Liver (tissue), 10 donors: ENCODE data around the gene MAFF. TPM values are rescaled to one million over a fixed set of nuclear protein-coding genes. Genes with fewer than 3 reads are reported as not detected.

ENCODE experiments used
- DNase-seq: peaks from one replicate; pipeline ENCODE4 v3.0.0-alpha.2; 2017; ENCODE audit warnings: low spot score
- H3K27ac ChIP-seq, 2 donors: one replicate each; pipeline ENCODE4 v1.7.0; 2013; ENCODE audit warnings: inconsistent platforms in 2 of 2, low read length in 2 of 2, control low read depth in 1 of 2, low read depth in 1 of 2, mild to moderate bottlenecking in 1 of 2
- H3K27me3 ChIP-seq, 4 donors: one replicate each; pipeline versions ENCODE4 v1.6.1 to v1.7.0; 2013; ENCODE audit warnings: low read length in 3 of 4, inconsistent platforms in 1 of 4, mild to moderate bottlenecking in 1 of 4, moderate library complexity in 1 of 4; ENCODE audit not compliant: control insufficient read depth in 4 of 4, insufficient read depth in 4 of 4
- H3K36me3 ChIP-seq, 4 donors: one replicate each; pipeline versions ENCODE4 v1.6.1 to v1.7.0; 2013; ENCODE audit warnings: low read length in 3 of 4, mild to moderate bottlenecking in 3 of 4, low read depth in 1 of 4, moderate library complexity in 1 of 4; ENCODE audit not compliant: control insufficient read depth in 4 of 4, insufficient read depth in 3 of 4
- H3K4me1 ChIP-seq, 4 donors: one replicate each; pipeline versions ENCODE4 v1.6.1 to v1.7.0; 2013; ENCODE audit warnings: low read length in 3 of 4, mild to moderate bottlenecking in 3 of 4, moderate library complexity in 1 of 4; ENCODE audit not compliant: control insufficient read depth in 4 of 4, insufficient read depth in 4 of 4
- H3K4me3 ChIP-seq, 3 donors: one replicate each; pipeline versions ENCODE4 v1.6.1 to v1.7.0; 2013; ENCODE audit warnings: low read length in 3 of 3, control low read depth in 1 of 3, low read depth in 1 of 3, mild to moderate bottlenecking in 1 of 3
- H3K9ac ChIP-seq, 2 donors: one replicate each; pipeline ENCODE4 v1.7.0; 2013; ENCODE audit warnings: low read length in 2 of 2, mild to moderate bottlenecking in 2 of 2, moderate library complexity in 2 of 2, control low read depth in 1 of 2, low read depth in 1 of 2
- H3K9me3 ChIP-seq, 4 donors: one replicate each; pipeline versions ENCODE4 v1.6.1 to v1.7.0; 2013; ENCODE audit warnings: low read length in 3 of 4; ENCODE audit not compliant: control insufficient read depth in 4 of 4
- ATF3 ChIP-seq: IDR thresholded peaks from 2 replicates; pipeline ENCODE4 v1.6.1; 2016; ENCODE audit warnings: antibody characterized with exemption
- CTCF ChIP-seq: fragments of 150-350 bp; IDR thresholded peaks from 2 replicates; pipeline ENCODE4 v1.5.1; 2017; ENCODE audit warnings: improper control_type of control experiment, low read depth, low read length; ENCODE audit not compliant: missing input control
- EGR1 ChIP-seq, 2 donors: IDR thresholded peaks; 2 replicates each; pipeline ENCODE4 v1.6.1; 2016 to 2018; ENCODE audit warnings: antibody characterized with exemption in 2 of 2, low read depth in 2 of 2
- FOXA1 ChIP-seq: IDR thresholded peaks from 2 replicates; pipeline ENCODE4 v1.6.1; 2016; ENCODE audit warnings: antibody characterized with exemption
- FOXA2 ChIP-seq: IDR thresholded peaks from 2 replicates; pipeline ENCODE4 v1.6.1; 2016; ENCODE audit warnings: antibody characterized with exemption
- GABPA ChIP-seq, 2 donors: IDR thresholded peaks in 1 of 2; conservative IDR thresholded peaks in 1 of 2; 2 replicates each; pipeline ENCODE4 v1.6.1; 2016; ENCODE audit warnings: antibody characterized with exemption in 2 of 2, mild to moderate bottlenecking in 1 of 2, moderate library complexity in 1 of 2
- HNF4A ChIP-seq, 2 donors: conservative IDR thresholded peaks; 2 replicates each; pipeline ENCODE4 v1.6.1; 2016; ENCODE audit warnings: antibody characterized with exemption in 2 of 2, mild to moderate bottlenecking in 2 of 2
- HNF4G ChIP-seq: IDR thresholded peaks from 2 replicates; pipeline ENCODE4 v1.6.1; 2016; ENCODE audit warnings: antibody characterized with exemption
- JUND ChIP-seq, 2 donors: IDR thresholded peaks; 2 replicates each; pipeline ENCODE4 v1.6.1; 2016; ENCODE audit warnings: antibody characterized with exemption in 2 of 2
- NR2F2 ChIP-seq: IDR thresholded peaks from 2 replicates; pipeline ENCODE4 v1.6.1; 2016; ENCODE audit warnings: antibody characterized with exemption
- RAD21 ChIP-seq, 2 donors: IDR thresholded peaks; 2 replicates each; pipeline ENCODE4 v1.6.1; 2016; ENCODE audit warnings: antibody characterized with exemption in 2 of 2, mild to moderate bottlenecking in 2 of 2
- REST ChIP-seq: IDR thresholded peaks from 2 replicates; pipeline ENCODE4 v1.6.1; 2016; ENCODE audit warnings: antibody characterized with exemption, mild to moderate bottlenecking
- RXRA ChIP-seq, 2 donors: IDR thresholded peaks; 2 replicates each; pipeline ENCODE4 v1.6.1; 2017 to 2018; ENCODE audit warnings: antibody characterized with exemption in 2 of 2, mild to moderate bottlenecking in 1 of 2
- SP1 ChIP-seq: IDR thresholded peaks from 2 replicates; pipeline ENCODE4 v1.6.1; 2018; ENCODE audit warnings: antibody characterized with exemption, mild to moderate bottlenecking
- TAF1 ChIP-seq: conservative IDR thresholded peaks from 2 replicates; pipeline ENCODE4 v1.6.1; 2016; ENCODE audit warnings: antibody characterized with exemption, mild to moderate bottlenecking
- YY1 ChIP-seq: IDR thresholded peaks from 2 replicates; pipeline ENCODE4 v1.6.1; 2016; ENCODE audit warnings: antibody characterized with exemption, mild to moderate bottlenecking
- WGBS: extraction: QIAGEN DNeasy Blood & Tissue Kit; methylation state at CpG from one replicate; pipeline ENCODE4 v1.1.7; 2013; 5-methylcytosine and 5-hydroxymethylcytosine counted together
- polyA plus RNA-seq, 2 donors: library from polyadenylated mRNA; stranded (reverse) in 1 of 2; unstranded in 1 of 2; fragments of 200-250 nt in 1 of 2; fragments of >200 nt in 1 of 2; fragmentation: Nextera tagmentation in 1 of 2; extraction: Ambion mirVana in 1 of 2; gene quantifications; one replicate each; pipeline versions ENCODE4 v1.2.1 to v1.2.3, GENCODE V29; 2013 to 2015
- small RNA-seq: library from RNA; depleted of rRNA; stranded (forward); fragments of <200 nt; gene quantifications from one replicate; pipeline ENCODE3, GENCODE V24; 2014
- total RNA-seq, 2 donors: library from RNA; depleted of rRNA; stranded (reverse); fragments of >200 nt; gene quantifications; one replicate each; pipeline ENCODE4 v1.2.3, GENCODE V29; 2014
- TF ChIP-seq, protein P1 (sequence below): IDR thresholded peaks from 2 replicates; pipeline ENCODE4 v1.6.1; 2016; ENCODE audit warnings: antibody characterized with exemption
- TF ChIP-seq, protein P2 (sequence below): IDR thresholded peaks from 2 replicates; pipeline ENCODE4 v1.6.1; 2016; ENCODE audit warnings: antibody characterized with exemption
- donor health status: healthy.
- donor health status: healthy.
- donor health status: healthy.
- donor health status: healthy.
- donor health status: healthy.

The MAFF gene
- total and polyA plus RNA-seq, 4 donors, result 1.4 to 3.3 (median 2.0) TPM

GRCh38 chr22:38264322-38264843 is 62.6 kb downstream of the MAFF start:
- no peak for TF ChIP-seq NR2F2
- TF ChIP-seq JUND (IDR thresholded peaks at IDR 0.05), result no peak
- TF ChIP-seq HNF4G, result no peak
- TF ChIP-seq YY1, result no peak
- no peak for TF ChIP-seq RAD21 (IDR thresholded peaks at IDR 0.05)
- TF ChIP-seq, protein P1, sequence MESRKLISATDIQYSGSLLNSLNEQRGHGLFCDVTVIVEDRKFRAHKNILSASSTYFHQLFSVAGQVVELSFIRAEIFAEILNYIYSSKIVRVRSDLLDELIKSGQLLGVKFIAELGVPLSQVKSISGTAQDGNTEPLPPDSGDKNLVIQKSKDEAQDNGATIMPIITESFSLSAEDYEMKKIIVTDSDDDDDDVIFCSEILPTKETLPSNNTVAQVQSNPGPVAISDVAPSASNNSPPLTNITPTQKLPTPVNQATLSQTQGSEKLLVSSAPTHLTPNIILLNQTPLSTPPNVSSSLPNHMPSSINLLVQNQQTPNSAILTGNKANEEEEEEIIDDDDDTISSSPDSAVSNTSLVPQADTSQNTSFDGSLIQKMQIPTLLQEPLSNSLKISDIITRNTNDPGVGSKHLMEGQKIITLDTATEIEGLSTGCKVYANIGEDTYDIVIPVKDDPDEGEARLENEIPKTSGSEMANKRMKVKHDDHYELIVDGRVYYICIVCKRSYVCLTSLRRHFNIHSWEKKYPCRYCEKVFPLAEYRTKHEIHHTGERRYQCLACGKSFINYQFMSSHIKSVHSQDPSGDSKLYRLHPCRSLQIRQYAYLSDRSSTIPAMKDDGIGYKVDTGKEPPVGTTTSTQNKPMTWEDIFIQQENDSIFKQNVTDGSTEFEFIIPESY, result no peak
- TF ChIP-seq TAF1, result no peak
- TF ChIP-seq RXRA (IDR thresholded peaks at IDR 0.05), result no peak
- TF ChIP-seq REST, result no peak
- no peak for TF ChIP-seq FOXA1
- TF ChIP-seq EGR1 (IDR thresholded peaks at IDR 0.05; ENCODE audit: low read depth in 2 of 2), result no peak
- TF ChIP-seq SP1, result no peak
- TF ChIP-seq, protein P2, sequence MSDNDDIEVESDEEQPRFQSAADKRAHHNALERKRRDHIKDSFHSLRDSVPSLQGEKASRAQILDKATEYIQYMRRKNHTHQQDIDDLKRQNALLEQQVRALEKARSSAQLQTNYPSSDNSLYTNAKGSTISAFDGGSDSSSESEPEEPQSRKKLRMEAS, result no peak
- no peak for TF ChIP-seq GABPA (IDR thresholded peaks at IDR 0.05 in 1 of 2, conservative IDR thresholded peaks at IDR 0.05 in 1 of 2)
- no peak for TF ChIP-seq HNF4A (conservative IDR thresholded peaks at IDR 0.05)
- TF ChIP-seq CTCF, result no peak
- TF ChIP-seq ATF3, result no peak
- no peak for TF ChIP-seq FOXA2
- Histone ChIP-seq H3K4me1 (peaks cover 0 to 14% (median 1%) of the 10 kb centered on the region in 4 donors), H3K36me3 (no peaks in the 10 kb centered on the region), H3K4me3 (no peak overlapping the region), H3K27me3 (no peaks in the 10 kb centered on the region), H3K9ac (no peak overlapping the region), H3K9me3 (no peaks in the 10 kb centered on the region), H3K27ac (no peak overlapping the region)
- WGBS, result 93% methylated on average over 6 of the region's 6 CpGs
- DNase-seq, result no peak

Small RNAs within 50 kb of the gene (small RNA-seq; reads per million reads assigned to genes)
- gene RN7SL704P, result 0.20 reads per million

Other genes with a start within 250 kb of the MAFF start
- not detected for gene C22orf23, start 248.4 kb upstream of the MAFF start, total RNA-seq
- under 1 TPM in 1 of 2 donors, not detected in 1; 0.02 TPM for gene C22orf23, start 248.4 kb upstream of the MAFF start, polyA plus RNA-seq
- gene POLR2F, start 248.3 kb upstream of the MAFF start, total RNA-seq, result 10 to 100 TPM; 21.4 to 27.9 TPM
- 100 to 1,000 TPM in 1 of 2 donors, 10 to 100 TPM in 1; 84.7 to 152 TPM for gene POLR2F, start 248.3 kb upstream of the MAFF start, polyA plus RNA-seq
- under 1 TPM; 0.05 to 0.08 TPM for gene SOX10, start 217.4 kb upstream of the MAFF start, total RNA-seq
- gene SOX10, start 217.4 kb upstream of the MAFF start, polyA plus RNA-seq, result under 1 TPM; 0.06 to 0.29 TPM
- 10 to 100 TPM in 1 of 2 donors, 1 to 10 TPM in 1; 5.8 to 25.8 TPM for gene PICK1, start 144.6 kb upstream of the MAFF start, total RNA-seq
- gene PICK1, start 144.6 kb upstream of the MAFF start, polyA plus RNA-seq, result 10 to 100 TPM; 10.3 to 15.9 TPM
- gene SLC16A8, start 117.8 kb upstream of the MAFF start, total RNA-seq, result not detected
- gene SLC16A8, start 117.8 kb upstream of the MAFF start, polyA plus RNA-seq, result under 1 TPM in 1 of 2 donors, not detected in 1; 0.10 TPM
- gene BAIAP2L2, start 91.3 kb upstream of the MAFF start, total RNA-seq, result under 1 TPM in 1 of 2 donors, not detected in 1; 0.33 TPM
- under 1 TPM; 0.44 to 0.46 TPM for gene BAIAP2L2, start 91.3 kb upstream of the MAFF start, polyA plus RNA-seq
- gene PLA2G6, start 20.2 kb upstream of the MAFF start, total RNA-seq, result 1 to 10 TPM; 7.3 to 9.0 TPM
- 1 to 10 TPM; 5.7 to 7.2 TPM for gene PLA2G6, start 20.2 kb upstream of the MAFF start, polyA plus RNA-seq
- 10 to 100 TPM in 1 of 2 donors, 1 to 10 TPM in 1; 9.1 to 12.6 TPM for gene TMEM184B, start 71.0 kb downstream of the MAFF start, total RNA-seq
- 10 to 100 TPM in 1 of 2 donors, 1 to 10 TPM in 1; 7.5 to 10.8 TPM for gene TMEM184B, start 71.0 kb downstream of the MAFF start, polyA plus RNA-seq
- 10 to 100 TPM; 11.4 to 27.4 TPM for gene CSNK1E, start 115.4 kb downstream of the MAFF start, total RNA-seq
- 10 to 100 TPM in 1 of 2 donors, 1 to 10 TPM in 1; 8.4 to 16.0 TPM for gene CSNK1E, start 115.4 kb downstream of the MAFF start, polyA plus RNA-seq